CD14-positive monocyte (primary cell): ENCODE measurements around the gene NCR2. TPM values are rescaled to one million over a fixed set of nuclear protein-coding genes. Genes with fewer than 3 reads are reported as not detected.
A peak's percentile ranks its signal among the peaks of the same experiment; 100 is the strongest.

Experiments used
- DNase-seq, 3 donors: peaks; one replicate each; pipeline ENCODE4 v3.0.0-alpha.2; 2011 to 2022
- H2AFZ ChIP-seq: 2 replicates; pipeline ENCODE4 v1.6.0; 2012; ENCODE audit warnings: mild to moderate bottlenecking, low read depth, low read length, inconsistent platforms; ENCODE audit not compliant: insufficient read depth, poor library complexity, severe bottlenecking
- H3K27ac ChIP-seq, 2 donors: 1 replicate in 1 of 2; 2 replicates in 1 of 2; pipeline ENCODE4 v1.5.1; 2012 to 2013; ENCODE audit warnings: low read length in 2 of 2, control low read depth in 1 of 2, inconsistent platforms in 1 of 2, low read depth in 1 of 2, mild to moderate bottlenecking in 1 of 2
- H3K27me3 ChIP-seq, 2 donors: one replicate each; pipeline versions ENCODE4 v1.6.0 to v1.6.1; 2011 to 2013; ENCODE audit warnings: low read length in 2 of 2; ENCODE audit not compliant: control insufficient read depth in 2 of 2, insufficient read depth in 2 of 2
- H3K36me3 ChIP-seq, 2 donors: replicated peaks in 1 of 2; 1 replicate in 1 of 2; 2 replicates in 1 of 2; pipeline versions ENCODE4 v1.5.1 to v1.6.1; 2012 to 2013; ENCODE audit warnings: low read length in 2 of 2, control low read depth in 1 of 2, inconsistent platforms in 1 of 2, mild to moderate bottlenecking in 1 of 2; ENCODE audit not compliant: insufficient read depth in 2 of 2, control insufficient read depth in 1 of 2
- H3K4me1 ChIP-seq, 2 donors: 1 replicate in 1 of 2; 2 replicates in 1 of 2; pipeline versions ENCODE4 v1.5.1 to v1.6.1; 2012 to 2013; ENCODE audit warnings: low read length in 2 of 2, control low read depth in 1 of 2, inconsistent platforms in 1 of 2, mild to moderate bottlenecking in 1 of 2, moderate library complexity in 1 of 2; ENCODE audit not compliant: insufficient read depth in 2 of 2, control insufficient read depth in 1 of 2
- H3K4me2 ChIP-seq: replicated peaks from 2 replicates; pipeline ENCODE3; 2012; ENCODE audit warnings: low read length, moderate library complexity, mild to moderate bottlenecking; ENCODE audit not compliant: poor library complexity, severe bottlenecking; ENCODE audit errors: extremely low read depth
- H3K4me3 ChIP-seq, 3 experiments: fragments of 200-600 bp in 1 of 3; sonication (generic) in 1 of 3; replicated peaks in 1 of 3; 1 replicate in 2 of 3; 2 replicates in 1 of 3; pipeline ENCODE4 v1.5.1; 2011 to 2013; ENCODE audit warnings: low read length in 3 of 3, mild to moderate bottlenecking in 3 of 3, control low read depth in 2 of 3, low read depth in 2 of 3, inconsistent platforms in 1 of 3, moderate library complexity in 1 of 3
- H3K79me2 ChIP-seq: 2 replicates; pipeline ENCODE4 v1.6.0; 2012; ENCODE audit warnings: mild to moderate bottlenecking, control low read depth, inconsistent platforms, low read length, moderate library complexity; ENCODE audit not compliant: insufficient read depth
- H3K9ac ChIP-seq: 2 replicates; pipeline ENCODE4 v1.6.0; 2017; ENCODE audit warnings: low read length, mild to moderate bottlenecking; ENCODE audit not compliant: insufficient read depth, poor library complexity, severe bottlenecking
- H3K9me3 ChIP-seq, 2 donors: replicated peaks in 1 of 2; 1 replicate in 1 of 2; 2 replicates in 1 of 2; pipeline versions ENCODE4 v1.5.1 to v1.6.1; 2012 to 2013; ENCODE audit warnings: low read length in 2 of 2, control low read depth in 1 of 2; ENCODE audit not compliant: control insufficient read depth in 1 of 2, insufficient read depth in 1 of 2
- H4K20me1 ChIP-seq: 2 replicates; pipeline ENCODE4 v1.6.0; 2012; ENCODE audit warnings: mild to moderate bottlenecking, low read length, control low read depth, moderate library complexity; ENCODE audit not compliant: insufficient read depth
- H3K27ac Mint-ChIP-seq, 7 donors: one replicate each; pipeline ENCODE4 v1.8.0; 2020; ENCODE audit warnings: mild to moderate bottlenecking in 7 of 7, mixed read lengths in 7 of 7, moderate library complexity in 6 of 7, inconsistent platforms in 2 of 7
- H3K27me3 Mint-ChIP-seq, 3 donors: one replicate each; pipeline ENCODE4 v1.8.0; 2021 to 2022; ENCODE audit warnings: low read depth in 3 of 3, mild to moderate bottlenecking in 3 of 3, mixed read lengths in 3 of 3, moderate library complexity in 3 of 3, inconsistent platforms in 1 of 3
- H3K36me3 Mint-ChIP-seq, 2 donors: one replicate each; pipeline ENCODE4 v1.8.0; 2020; ENCODE audit warnings: mixed read lengths in 2 of 2, inconsistent platforms in 1 of 2, mild to moderate bottlenecking in 1 of 2
- H3K4me1 Mint-ChIP-seq: one replicate; pipeline ENCODE4 v1.8.0; 2020; ENCODE audit warnings: mild to moderate bottlenecking, mixed read lengths
- H3K4me3 Mint-ChIP-seq, 2 donors: one replicate each; pipeline ENCODE4 v1.8.0; 2020; ENCODE audit warnings: mild to moderate bottlenecking in 2 of 2, mixed read lengths in 2 of 2, moderate library complexity in 1 of 2
- H3K9me3 Mint-ChIP-seq, 7 donors: one replicate each; pipeline ENCODE4 v1.8.0; 2020 to 2022; ENCODE audit warnings: mixed read lengths in 7 of 7, mild to moderate bottlenecking in 6 of 7, moderate library complexity in 6 of 7, inconsistent platforms in 2 of 7
- WGBS: methylation state at CpG from one replicate; pipeline ENCODE4 v1.1.5; 2013; ENCODE audit warnings: missing lambda C conversion rate; ENCODE audit not compliant: insufficient coverage; 5-methylcytosine and 5-hydroxymethylcytosine counted together
- intact Hi-C, 2 donors: fragments of 100-400 bp; cut with micrococcal nuclease; formaldehyde crosslinking; loops; one replicate each; pipeline versions ENCODE4 v1.15.0 to v1.15.1; 2023
- polyA plus RNA-seq, 3 donors: library from polyadenylated mRNA; depleted of rRNA in 1 of 3; unstranded in 2 of 3; stranded (reverse) in 1 of 3; fragments of 300-500 nt in 2 of 3; fragments of >200 nt in 1 of 3; fragmentation: Illumina TruSeq in 2 of 3; gene quantifications; 1 replicate in 2 of 3; 2 replicates in 1 of 3; pipeline ENCODE4 v1.2.3, GENCODE V29; 2012 to 2021
- TF ChIP-seq, protein P1 (sequence below): fragments of 200-600 bp; IDR thresholded peaks from one replicate; pipeline ENCODE4 v1.8.0; 2022; ENCODE audit warnings: antibody characterized with exemption, mild to moderate bottlenecking

NCR2 gene
- polyA plus RNA-seq, 3 donors: not detected

DNA sequence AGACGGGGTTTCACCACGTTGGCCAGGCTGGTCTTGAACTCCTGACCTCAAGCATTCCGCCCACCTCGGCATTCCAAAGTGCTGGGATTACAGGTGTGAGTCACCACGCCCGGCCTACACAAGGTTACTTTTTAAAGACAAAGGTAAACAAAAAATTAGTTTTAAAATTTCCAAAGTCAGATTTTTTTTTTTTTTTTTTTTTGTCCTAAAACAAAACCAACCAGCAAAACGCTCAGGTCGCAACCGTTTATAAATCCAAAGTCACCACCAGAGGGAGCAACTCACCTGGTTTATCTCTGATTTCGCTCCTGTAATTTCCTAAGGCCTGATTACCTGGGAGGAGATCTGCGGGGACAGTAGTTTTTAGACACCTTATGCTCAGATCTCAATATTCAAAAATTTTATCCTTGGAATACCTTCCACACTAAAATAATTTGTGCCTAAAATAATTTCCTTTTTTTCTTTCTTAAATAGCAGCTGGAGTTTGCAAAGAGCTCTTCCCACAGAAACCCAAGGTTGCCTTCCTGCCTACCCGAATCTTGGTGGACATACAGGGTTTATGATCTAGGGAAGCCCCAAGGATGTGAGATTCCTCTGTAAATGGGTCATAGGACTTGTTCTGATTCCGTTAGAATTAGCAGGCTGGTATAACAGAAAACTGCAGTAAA is 29.1 kb upstream of the NCR2 start:
- Histone ChIP-seq H3K36me3 (no peaks in the 10 kb centered on the region), H3K9me3 (no peaks in the 10 kb centered on the region), H3K4me3 (no peak overlapping the region), H3K27ac (no peak overlapping the region), H3K4me2 (no peak overlapping the region), H3K27me3 (peaks cover 0 to 2% of the 10 kb centered on the region in 2 donors), H3K9ac (no peak overlapping the region), H2AFZ (no peak overlapping the region), H3K79me2 (no peaks in the 10 kb centered on the region), H4K20me1 (no peaks in the 10 kb centered on the region), H3K4me1 (peaks cover 10 to 25% of the 10 kb centered on the region in 2 donors)
- Mint-ChIP-seq H3K4me1 (peaks cover 21% of the 10 kb centered on the region), H3K27me3 (peaks cover 0 to 5% (median 5%) of the 10 kb centered on the region in 3 donors), H3K36me3 (no peaks in the 10 kb centered on the region), H3K27ac (peak overlapping the region in 1 of 7 donors; percentile 25), H3K9me3 (peaks cover 0 to 2% (median 0%) of the 10 kb centered on the region in 7 donors), H3K4me3 (no peak overlapping the region)
- intact Hi-C loops: loop anchor here in 1 of 2 donors (2.0 to 5.0 kb wide), 2 partner anchors 20 to 124 kb away; partner anchors contain the start of gene TREM1
- 75% methylated on average over 5 of the region's 13 CpGs for WGBS
- TF ChIP-seq, protein P1, sequence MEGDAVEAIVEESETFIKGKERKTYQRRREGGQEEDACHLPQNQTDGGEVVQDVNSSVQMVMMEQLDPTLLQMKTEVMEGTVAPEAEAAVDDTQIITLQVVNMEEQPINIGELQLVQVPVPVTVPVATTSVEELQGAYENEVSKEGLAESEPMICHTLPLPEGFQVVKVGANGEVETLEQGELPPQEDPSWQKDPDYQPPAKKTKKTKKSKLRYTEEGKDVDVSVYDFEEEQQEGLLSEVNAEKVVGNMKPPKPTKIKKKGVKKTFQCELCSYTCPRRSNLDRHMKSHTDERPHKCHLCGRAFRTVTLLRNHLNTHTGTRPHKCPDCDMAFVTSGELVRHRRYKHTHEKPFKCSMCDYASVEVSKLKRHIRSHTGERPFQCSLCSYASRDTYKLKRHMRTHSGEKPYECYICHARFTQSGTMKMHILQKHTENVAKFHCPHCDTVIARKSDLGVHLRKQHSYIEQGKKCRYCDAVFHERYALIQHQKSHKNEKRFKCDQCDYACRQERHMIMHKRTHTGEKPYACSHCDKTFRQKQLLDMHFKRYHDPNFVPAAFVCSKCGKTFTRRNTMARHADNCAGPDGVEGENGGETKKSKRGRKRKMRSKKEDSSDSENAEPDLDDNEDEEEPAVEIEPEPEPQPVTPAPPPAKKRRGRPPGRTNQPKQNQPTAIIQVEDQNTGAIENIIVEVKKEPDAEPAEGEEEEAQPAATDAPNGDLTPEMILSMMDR: peak; percentile 80
- DNase-seq: peak in 2 of 3 donors; percentile 58 to 71

DNA sequence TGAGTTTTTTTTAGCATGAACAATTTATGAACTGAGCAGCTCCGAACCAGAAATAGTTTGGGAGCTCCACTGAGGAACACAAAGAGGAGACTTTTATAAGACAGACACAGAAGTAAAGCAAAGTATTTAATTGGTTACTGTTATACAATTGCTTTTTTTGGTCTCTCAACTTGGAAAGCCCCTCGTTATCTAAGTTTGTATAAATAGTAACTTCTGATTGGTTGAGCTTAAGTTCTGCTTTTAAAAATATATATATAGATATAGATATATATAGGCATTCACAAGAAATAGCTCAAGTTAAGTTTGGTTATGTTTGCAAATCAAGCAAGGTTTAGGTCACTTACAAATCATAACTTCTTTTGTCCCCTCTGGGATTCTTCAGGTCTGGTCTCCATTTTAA is 20.2 kb upstream of the NCR2 start:
- intact Hi-C loops: loop anchor here (5.0 kb wide), 3 partner anchors 38 to 223 kb away; partner anchors contain the start of gene TREML4 (in 2 of the 2)
- peaks cover 20 to 31% (median 25%) of the 10 kb centered on the region in 3 donors for H3K27me3 Mint-ChIP-seq

More for the DNA sequence above, 20.2 kb upstream of the NCR2 start:
- H3K36me3 ChIP-seq: no peaks in the 10 kb centered on the region
- no peaks in the 10 kb centered on the region for H3K79me2 ChIP-seq
- H4K20me1 ChIP-seq: no peaks in the 10 kb centered on the region
- peaks cover 13% of the 10 kb centered on the region for H3K4me1 Mint-ChIP-seq
- H3K9ac ChIP-seq: no peak overlapping the region
- H3K27me3 ChIP-seq: peaks cover 6 to 11% of the 10 kb centered on the region in 2 donors
- no peak overlapping the region for H3K27ac ChIP-seq
- TF ChIP-seq, protein P1: no peak
- no CpG with 5 or more reads among the region's 2 CpGs for WGBS
- no peak overlapping the region for H3K27ac Mint-ChIP-seq
- H3K36me3 Mint-ChIP-seq: no peaks in the 10 kb centered on the region
- H3K9me3 Mint-ChIP-seq: no peaks in the 10 kb centered on the region
- peaks cover 11% of the 10 kb centered on the region in 2 donors for H3K4me1 ChIP-seq
- no peaks in the 10 kb centered on the region for H3K9me3 ChIP-seq
- H3K4me3 ChIP-seq: no peak overlapping the region
- H2AFZ ChIP-seq: no peak overlapping the region
- H3K4me2 ChIP-seq: no peak overlapping the region
- no peak for DNase-seq
- H3K4me3 Mint-ChIP-seq: no peak overlapping the region
